HG02943 (cell line): Measurements from ENCODE around the gene ZNF574.

Source experiments
- ATAC-seq: cut with Tn5 transposase; IDR thresholded peaks from one replicate; pipeline ENCODE4 v1.9.1; 2021; ENCODE audit warnings: mild to moderate bottlenecking, low read depth, moderate library complexity; ENCODE audit not compliant: unreplicated experiment

Gene ZNF574

GRCh38 chr19:42078538-42079275, 2.7 kb downstream of the ZNF574 start:
- ATAC-seq, result no peak

DNA sequence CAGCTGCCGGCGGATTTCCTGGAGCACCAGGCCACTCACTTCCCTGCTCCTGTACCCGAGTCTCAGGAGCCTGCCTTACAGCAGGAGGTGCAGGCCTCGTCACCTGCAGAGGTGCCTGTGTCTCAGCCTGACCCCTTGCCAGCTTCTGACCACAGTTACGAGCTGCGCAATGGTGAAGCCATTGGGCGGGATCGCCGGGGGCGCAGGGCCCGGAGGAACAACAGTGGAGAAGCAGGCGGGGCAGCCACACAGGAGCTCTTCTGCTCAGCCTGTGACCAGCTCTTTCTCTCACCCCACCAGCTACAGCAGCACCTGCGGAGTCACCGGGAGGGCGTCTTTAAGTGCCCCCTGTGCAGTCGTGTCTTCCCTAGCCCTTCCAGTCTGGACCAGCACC, 3.3 kb downstream of the ZNF574 start:
- no peak for ATAC-seq

- no peak for ATAC-seq
Observed at GRCh38 chr19:42079886-42080763, 4.2 kb downstream of the ZNF574 start.

DNA sequence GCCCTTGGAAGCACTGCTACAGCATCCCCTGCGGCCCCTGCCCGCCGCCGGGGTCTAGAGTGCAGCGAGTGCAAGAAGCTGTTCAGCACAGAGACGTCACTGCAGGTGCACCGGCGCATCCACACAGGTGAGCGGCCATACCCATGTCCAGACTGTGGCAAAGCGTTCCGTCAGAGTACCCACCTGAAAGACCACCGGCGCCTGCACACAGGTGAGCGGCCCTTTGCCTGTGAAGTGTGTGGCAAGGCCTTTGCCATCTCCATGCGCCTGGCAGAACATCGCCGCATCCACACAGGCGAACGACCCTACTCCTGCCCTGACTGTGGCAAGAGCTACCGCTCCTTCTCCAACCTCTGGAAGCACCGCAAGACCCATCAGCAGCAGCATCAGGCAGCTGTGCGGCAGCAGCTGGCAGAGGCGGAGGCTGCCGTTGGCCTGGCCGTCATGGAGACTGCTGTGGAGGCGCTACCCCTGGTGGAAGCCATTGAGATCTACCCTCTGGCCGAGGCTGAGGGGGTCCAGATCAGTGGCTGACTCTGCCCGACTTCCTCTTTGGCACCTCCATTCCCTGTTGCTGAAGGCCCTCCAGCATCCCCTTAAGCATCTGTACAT, 4.9 kb downstream of the ZNF574 start:
- ATAC-seq, result no peak

DNA sequence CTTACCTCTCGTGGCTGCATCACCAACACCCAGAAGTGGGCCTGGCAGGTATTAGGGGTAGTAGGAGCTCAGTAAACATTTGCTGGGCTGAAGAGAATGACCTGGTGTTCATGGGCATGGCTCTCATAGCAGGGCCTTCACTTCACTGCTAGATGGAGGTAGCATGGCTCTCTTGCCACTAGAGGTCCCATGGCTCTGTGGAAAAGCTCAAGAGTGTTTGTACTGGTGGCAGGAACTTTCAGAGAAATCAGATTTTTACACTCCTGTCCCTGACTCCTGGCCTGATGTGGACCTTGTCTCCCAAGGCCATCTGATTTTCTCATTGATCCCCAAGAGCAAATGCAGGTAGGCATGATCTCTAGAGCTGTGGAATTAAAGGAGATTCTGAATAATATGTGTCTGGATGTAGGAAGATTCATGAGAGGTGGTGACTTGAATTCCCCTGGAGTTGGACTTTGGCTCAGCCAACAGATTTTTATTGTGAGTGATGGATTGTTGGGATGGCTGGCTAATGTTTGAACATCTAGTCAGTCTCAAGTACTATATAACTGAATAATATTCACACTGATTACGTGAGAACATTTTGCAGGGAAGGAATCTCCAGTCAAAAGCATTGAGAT, 5.7 kb downstream of the ZNF574 start:
- ATAC-seq, result no peak

DNA sequence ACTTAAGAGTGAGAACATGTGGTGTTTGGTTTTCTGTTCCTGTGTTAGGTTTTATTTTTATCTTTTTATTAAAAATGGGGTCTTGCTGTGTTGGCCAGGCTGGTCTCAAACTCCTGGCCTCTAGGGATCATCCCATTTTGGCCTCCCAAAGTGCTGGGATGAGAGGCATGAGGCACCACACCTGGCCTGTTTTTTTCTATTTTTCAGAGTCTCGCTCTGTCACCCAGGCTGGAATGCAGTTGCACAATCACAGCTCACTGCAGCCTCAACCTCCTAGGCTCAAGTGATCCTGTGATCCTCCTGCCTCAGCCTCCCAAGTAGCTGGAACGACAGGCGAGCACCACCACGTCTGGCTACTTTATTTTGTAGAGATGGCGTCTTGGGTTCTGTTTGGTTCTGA, 7.6 kb downstream of the ZNF574 start:
- ATAC-seq, result no peak

GRCh38 chr19:42086188-42086736, 10.3 kb downstream of the ZNF574 start:
- ATAC-seq, result no peak

DNA sequence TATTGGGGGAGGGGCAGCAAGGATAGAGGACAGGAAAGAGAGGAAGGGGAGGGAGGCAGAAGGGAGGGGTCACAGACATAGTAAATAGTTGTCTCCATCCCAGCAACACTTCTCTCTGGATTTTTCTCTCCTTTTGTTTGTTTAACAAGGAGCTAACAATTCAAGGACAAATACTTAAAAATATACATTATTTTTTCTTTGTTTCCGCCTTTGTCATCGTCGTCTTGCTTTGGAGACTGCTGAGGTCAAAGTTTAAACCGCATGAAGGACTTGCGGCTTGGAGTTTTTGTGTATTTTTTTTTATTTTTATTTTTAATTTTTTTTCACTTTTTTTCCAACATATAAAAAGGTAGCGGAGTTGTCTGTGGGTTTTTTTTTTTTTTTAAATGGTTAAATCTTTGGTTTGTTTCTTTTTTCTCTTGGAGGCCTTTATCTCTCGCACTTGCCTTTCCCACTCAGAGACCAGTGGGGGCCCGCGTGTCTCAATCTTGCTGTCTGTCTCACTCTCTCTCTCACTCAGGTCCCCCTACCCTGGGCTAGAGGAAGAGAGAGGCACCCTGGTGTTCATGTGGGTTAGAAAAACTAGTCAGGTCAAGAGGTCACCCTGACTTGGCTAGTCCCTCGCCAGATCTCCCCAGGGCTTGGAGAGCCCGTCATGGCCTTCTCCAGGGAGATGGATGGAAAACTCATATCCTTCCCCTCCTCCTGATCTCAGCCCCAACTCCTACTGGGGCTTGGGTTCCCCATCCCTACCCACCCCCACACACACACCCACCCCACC, 11.0 kb downstream of the ZNF574 start:
- ATAC-seq, result no peak

GRCh38 chr19:42088471-42089190, 12.7 kb downstream of the ZNF574 start:
- no peak for ATAC-seq

DNA sequence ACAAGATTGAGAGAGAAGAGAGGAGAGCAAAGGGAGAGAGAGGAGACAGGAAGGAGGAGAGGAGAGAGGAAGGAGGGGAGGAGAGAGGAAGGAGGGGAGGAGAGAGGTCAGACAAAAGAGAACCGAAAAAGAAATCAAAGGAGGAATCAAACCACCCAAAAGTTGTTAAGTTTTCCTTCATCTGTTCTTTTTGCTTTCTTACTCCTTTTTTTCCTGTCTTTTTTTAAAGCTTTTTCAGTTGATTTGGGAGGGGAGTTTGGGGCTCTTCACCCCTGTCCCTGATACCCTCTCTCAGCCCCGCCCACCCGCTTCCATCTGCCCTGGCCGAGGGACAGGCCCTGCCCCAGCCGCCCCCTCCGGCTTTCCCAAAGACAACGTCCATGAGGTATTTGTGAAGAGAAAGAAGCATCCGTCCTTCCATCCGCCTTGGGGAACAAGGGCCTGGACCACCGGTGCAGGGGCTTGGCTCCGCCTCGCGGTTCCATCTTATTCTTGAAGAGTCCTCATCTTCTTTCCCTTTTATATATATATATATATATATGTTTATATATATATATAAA, 13.3 kb downstream of the ZNF574 start:
- no peak for ATAC-seq

- no peak for ATAC-seq
Observed at GRCh38 chr19:42089772-42090171, 13.8 kb downstream of the ZNF574 start.

DNA sequence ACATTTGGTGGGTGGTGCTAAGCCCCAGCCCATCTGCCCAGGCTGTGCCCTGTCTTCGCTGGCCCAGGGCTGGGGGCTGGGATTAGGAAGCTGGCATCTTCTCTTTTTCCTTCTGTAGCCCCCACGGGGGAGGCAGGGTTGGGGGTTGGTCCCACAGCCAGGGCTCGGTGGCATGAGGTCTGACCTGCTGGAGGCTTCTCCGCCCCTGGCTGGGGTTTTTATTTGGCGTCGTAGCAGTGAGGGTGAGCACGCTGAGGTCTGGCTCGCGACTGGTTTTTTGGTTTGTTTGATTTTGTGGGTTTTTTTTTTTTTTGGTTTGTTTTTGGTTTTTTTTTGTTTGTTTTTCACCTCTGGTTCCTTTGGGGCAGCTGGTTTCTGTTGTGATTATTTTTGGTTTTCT, 14.7 kb downstream of the ZNF574 start:
- ATAC-seq, result no peak

- ATAC-seq, result no peak
Observed at GRCh38 chr19:42091300-42091699, 15.3 kb downstream of the ZNF574 start.

DNA sequence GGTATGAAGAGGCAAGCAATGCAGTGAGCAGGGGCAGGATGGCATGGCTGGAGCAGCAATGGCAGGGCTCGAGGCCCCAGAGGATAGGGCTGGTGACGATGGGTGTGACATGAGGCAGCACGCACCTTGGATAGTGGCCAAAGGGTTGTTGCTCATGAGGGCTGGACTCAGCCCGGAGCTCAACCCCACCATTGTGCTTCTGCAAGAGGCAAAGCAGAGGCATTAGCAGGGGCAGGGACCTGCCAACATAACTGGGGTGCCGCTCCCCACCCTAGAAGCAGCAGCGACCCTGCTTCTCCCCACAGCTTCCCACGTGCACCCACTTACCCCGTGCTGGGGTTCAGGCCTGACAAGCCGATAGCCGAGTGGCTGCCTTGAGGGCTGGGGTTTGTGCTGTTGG, 15.8 kb downstream of the ZNF574 start:
- ATAC-seq, result no peak

DNA sequence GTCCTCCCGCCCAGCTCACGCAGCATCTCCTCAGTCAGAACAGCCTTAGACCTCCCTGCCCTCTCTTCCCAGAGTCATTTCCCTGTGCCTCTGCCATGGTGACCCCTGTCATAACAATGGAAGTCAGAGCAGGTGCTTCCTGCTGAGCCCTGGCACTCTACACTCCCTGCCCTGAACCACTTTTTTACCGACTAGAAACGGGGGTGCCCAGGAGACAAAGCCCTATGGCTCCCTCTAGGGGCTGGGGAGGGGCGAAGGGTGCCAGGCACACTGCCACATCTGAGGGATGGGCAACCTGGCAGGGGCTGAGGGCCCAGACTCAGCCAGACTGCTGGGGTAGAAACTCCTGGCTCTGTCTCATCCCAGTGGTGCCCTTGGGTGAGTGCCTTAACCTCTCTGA, 16.4 kb downstream of the ZNF574 start:
- no peak for ATAC-seq

GRCh38 chr19:42093505-42093904, 17.5 kb downstream of the ZNF574 start:
- ATAC-seq, result no peak

DNA sequence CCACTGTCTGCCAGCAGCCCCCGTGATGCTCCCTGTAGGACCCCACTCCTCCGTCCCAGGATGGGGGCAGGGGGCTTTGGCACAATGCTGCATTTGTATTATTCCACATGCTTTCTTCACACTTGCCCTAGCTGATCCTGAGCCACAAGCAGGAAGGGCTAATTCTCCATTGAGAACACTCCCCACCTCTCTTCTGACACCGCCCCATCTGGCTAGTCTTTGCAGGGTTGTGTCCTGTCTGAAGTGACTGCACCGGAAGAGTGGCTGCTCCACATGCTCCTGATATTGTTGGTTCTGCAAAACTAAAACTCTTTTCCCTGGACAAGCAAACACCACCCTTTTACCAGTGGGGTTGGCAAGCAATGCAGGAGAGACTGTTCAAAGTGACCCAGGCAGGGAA, 18.0 kb downstream of the ZNF574 start:
- no peak for ATAC-seq

DNA sequence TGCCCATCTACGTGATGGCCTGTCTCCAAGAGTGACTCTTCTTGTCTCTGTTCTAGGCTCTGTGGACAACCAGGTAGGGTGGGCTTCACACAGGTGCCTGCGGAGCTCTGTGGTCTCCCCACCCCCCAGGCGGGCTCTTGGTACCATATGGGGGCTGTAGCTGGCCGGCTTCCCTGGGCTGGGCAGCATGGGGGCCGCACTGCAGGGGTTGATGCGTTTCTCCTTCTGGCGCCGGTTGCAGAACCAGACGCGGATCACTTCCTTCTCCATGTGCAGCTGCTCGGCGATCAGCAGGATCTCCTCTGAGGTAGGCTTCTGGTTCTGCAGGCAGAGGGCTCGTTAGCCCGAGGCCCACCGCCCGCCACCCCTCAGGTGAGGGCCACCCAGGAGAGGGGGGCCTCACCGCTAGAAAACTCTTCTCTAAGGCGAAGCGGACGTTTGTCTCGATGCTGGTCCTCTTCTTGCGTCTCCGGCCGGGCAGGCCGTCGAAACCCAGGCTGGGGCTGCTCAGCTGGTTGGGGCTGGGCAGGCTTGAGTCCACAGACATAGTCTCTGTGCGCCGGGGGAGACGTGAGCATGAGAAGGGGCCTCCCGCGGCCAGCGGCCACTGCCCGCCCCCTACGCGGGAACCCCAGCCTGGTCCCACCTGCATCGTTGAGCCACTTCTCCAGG, 19.3 kb downstream of the ZNF574 start:
- ATAC-seq, result no peak
